ENCODE results near the gene GADD45A.

GADD45A gene

GRCh38 chr1:67666636-67667035 is 18.4 kb upstream of the GADD45A start:
- Histone ChIP-seq H3K4me1 (ENCODE audit: control insufficient read depth, insufficient read depth, low read length) (no peaks in the 10 kb centered on the region), H3K27me3 (ENCODE audit: control insufficient read depth, insufficient read depth, low read length, poor library complexity, severe bottlenecking) (no peaks in the 10 kb centered on the region), H3K27ac (ENCODE audit: insufficient read depth, low read depth, low read length, poor library complexity, severe bottlenecking) (no peak overlapping the region), H3K9me3 (ENCODE audit: control insufficient read depth, low read length) (no peaks in the 10 kb centered on the region), H3K4me3 (ENCODE audit: insufficient read depth, low read depth, low read length) (no peak overlapping the region), H3K36me3 (ENCODE audit: control insufficient read depth, insufficient read depth, low read length) (no peaks in the 10 kb centered on the region)
- WGBS, 2 experiments: 91 to 94% methylated on average over 4 to 5 of the region's 5 CpGs

GRCh38 chr1:67668660-67669059 is 16.3 kb upstream of the GADD45A start:
- Histone ChIP-seq H3K9me3 (ENCODE audit: control insufficient read depth, low read length) (no peaks in the 10 kb centered on the region), H3K4me3 (ENCODE audit: insufficient read depth, low read depth, low read length) (no peak overlapping the region)

GRCh38 chr1:67672260-67672803 is 12.7 kb upstream of the GADD45A start:
- H3K27me3 ChIP-seq (ENCODE audit: control insufficient read depth, insufficient read depth, low read length, poor library complexity, severe bottlenecking): no peaks in the 10 kb centered on the region
- H3K4me3 ChIP-seq (ENCODE audit: insufficient read depth, low read depth, low read length): no peak overlapping the region
- no peaks in the 10 kb centered on the region for H3K4me1 ChIP-seq (ENCODE audit: control insufficient read depth, insufficient read depth, low read length)
- 91 to 100% methylated on average over 1 of the region's 1 CpG for WGBS, 2 experiments
- no peaks in the 10 kb centered on the region for H3K9me3 ChIP-seq (ENCODE audit: control insufficient read depth, low read length)
- no peak overlapping the region for H3K27ac ChIP-seq (ENCODE audit: insufficient read depth, low read depth, low read length, poor library complexity, severe bottlenecking)
- H3K36me3 ChIP-seq (ENCODE audit: control insufficient read depth, insufficient read depth, low read length): no peaks in the 10 kb centered on the region

More at GRCh38 chr1:67668660-67669059, 16.3 kb upstream of the GADD45A start:
- 90 to 92% methylated on average over 1 of the region's 1 CpG for WGBS, 2 experiments
- Histone ChIP-seq H3K27me3 (ENCODE audit: control insufficient read depth, insufficient read depth, low read length, poor library complexity, severe bottlenecking) (no peaks in the 10 kb centered on the region), H3K36me3 (ENCODE audit: control insufficient read depth, insufficient read depth, low read length) (no peaks in the 10 kb centered on the region), H3K4me1 (ENCODE audit: control insufficient read depth, insufficient read depth, low read length) (no peaks in the 10 kb centered on the region), H3K27ac (ENCODE audit: insufficient read depth, low read depth, low read length, poor library complexity, severe bottlenecking) (no peak overlapping the region)

GRCh38 chr1:67673468-67674201 is 11.4 kb upstream of the GADD45A start:
- no peak overlapping the region for H3K4me3 ChIP-seq (ENCODE audit: insufficient read depth, low read depth, low read length)
- H3K9me3 ChIP-seq (ENCODE audit: control insufficient read depth, low read length): no peaks in the 10 kb centered on the region
- no peak overlapping the region for H3K27ac ChIP-seq (ENCODE audit: insufficient read depth, low read depth, low read length, poor library complexity, severe bottlenecking)
- WGBS, 2 experiments: 100% methylated on average over 1 of the region's 1 CpG
- no peaks in the 10 kb centered on the region for H3K36me3 ChIP-seq (ENCODE audit: control insufficient read depth, insufficient read depth, low read length)
- no peaks in the 10 kb centered on the region for H3K4me1 ChIP-seq (ENCODE audit: control insufficient read depth, insufficient read depth, low read length)
- H3K27me3 ChIP-seq (ENCODE audit: control insufficient read depth, insufficient read depth, low read length, poor library complexity, severe bottlenecking): no peaks in the 10 kb centered on the region

- Histone ChIP-seq H3K9me3 (ENCODE audit: control insufficient read depth, low read length) (no peaks in the 10 kb centered on the region), H3K36me3 (ENCODE audit: control insufficient read depth, insufficient read depth, low read length) (no peaks in the 10 kb centered on the region), H3K27ac (ENCODE audit: insufficient read depth, low read depth, low read length, poor library complexity, severe bottlenecking) (no peak overlapping the region), H3K4me3 (ENCODE audit: insufficient read depth, low read depth, low read length) (no peak overlapping the region), H3K27me3 (ENCODE audit: control insufficient read depth, insufficient read depth, low read length, poor library complexity, severe bottlenecking) (no peaks in the 10 kb centered on the region), H3K4me1 (ENCODE audit: control insufficient read depth, insufficient read depth, low read length) (no peaks in the 10 kb centered on the region)
- WGBS, 2 experiments: 62 to 70% methylated on average over 4 of the region's 4 CpGs
These were observed 10.6 kb upstream of the GADD45A start for GRCh38 chr1:67674260-67675011.

GRCh38 chr1:67675800-67676199 is 9.2 kb upstream of the GADD45A start:
- Histone ChIP-seq H3K9me3 (ENCODE audit: control insufficient read depth, low read length) (no peaks in the 10 kb centered on the region), H3K27ac (ENCODE audit: insufficient read depth, low read depth, low read length, poor library complexity, severe bottlenecking) (no peak overlapping the region), H3K4me3 (ENCODE audit: insufficient read depth, low read depth, low read length) (no peak overlapping the region), H3K36me3 (ENCODE audit: control insufficient read depth, insufficient read depth, low read length) (no peaks in the 10 kb centered on the region), H3K4me1 (ENCODE audit: control insufficient read depth, insufficient read depth, low read length) (no peaks in the 10 kb centered on the region), H3K27me3 (ENCODE audit: control insufficient read depth, insufficient read depth, low read length, poor library complexity, severe bottlenecking) (no peaks in the 10 kb centered on the region)
- WGBS, 2 experiments: 93 to 95% methylated on average over 2 of the region's 2 CpGs

- Histone ChIP-seq H3K36me3 (ENCODE audit: control insufficient read depth, insufficient read depth, low read length) (no peaks in the 10 kb centered on the region), H3K27me3 (ENCODE audit: control insufficient read depth, insufficient read depth, low read length, poor library complexity, severe bottlenecking) (no peaks in the 10 kb centered on the region), H3K9me3 (ENCODE audit: control insufficient read depth, low read length) (no peaks in the 10 kb centered on the region), H3K4me1 (ENCODE audit: control insufficient read depth, insufficient read depth, low read length) (no peaks in the 10 kb centered on the region), H3K27ac (ENCODE audit: insufficient read depth, low read depth, low read length, poor library complexity, severe bottlenecking) (no peak overlapping the region), H3K4me3 (ENCODE audit: insufficient read depth, low read depth, low read length) (no peak overlapping the region)
- 100% methylated on average over 1 of the region's 2 CpGs; no CpG with 5 or more reads in 1 of the 2 experiments for WGBS, 2 experiments
These were observed 8.7 kb upstream of the GADD45A start for GRCh38 chr1:67676287-67676686.

- Histone ChIP-seq H3K9me3 (ENCODE audit: control insufficient read depth, low read length) (no peaks in the 10 kb centered on the region), H3K36me3 (ENCODE audit: control insufficient read depth, insufficient read depth, low read length) (no peaks in the 10 kb centered on the region), H3K4me3 (ENCODE audit: insufficient read depth, low read depth, low read length) (no peak overlapping the region), H3K4me1 (ENCODE audit: control insufficient read depth, insufficient read depth, low read length) (no peaks in the 10 kb centered on the region), H3K27ac (ENCODE audit: insufficient read depth, low read depth, low read length, poor library complexity, severe bottlenecking) (no peak overlapping the region), H3K27me3 (ENCODE audit: control insufficient read depth, insufficient read depth, low read length, poor library complexity, severe bottlenecking) (no peaks in the 10 kb centered on the region)
- WGBS, 2 experiments: 52 to 65% methylated on average over 2 of the region's 2 CpGs
These were observed 8.1 kb upstream of the GADD45A start for GRCh38 chr1:67676946-67677345.

GRCh38 chr1:67677408-67677807 is 7.6 kb upstream of the GADD45A start:
- Histone ChIP-seq H3K9me3 (ENCODE audit: control insufficient read depth, low read length) (no peaks in the 10 kb centered on the region), H3K27ac (ENCODE audit: insufficient read depth, low read depth, low read length, poor library complexity, severe bottlenecking) (no peak overlapping the region), H3K4me3 (ENCODE audit: insufficient read depth, low read depth, low read length) (no peak overlapping the region), H3K4me1 (ENCODE audit: control insufficient read depth, insufficient read depth, low read length) (no peaks in the 10 kb centered on the region), H3K27me3 (ENCODE audit: control insufficient read depth, insufficient read depth, low read length, poor library complexity, severe bottlenecking) (no peaks in the 10 kb centered on the region), H3K36me3 (ENCODE audit: control insufficient read depth, insufficient read depth, low read length) (no peaks in the 10 kb centered on the region)
- 100% methylated on average over 1 of the region's 2 CpGs for WGBS, 2 experiments

- no peaks in the 10 kb centered on the region for H3K27me3 ChIP-seq (ENCODE audit: control insufficient read depth, insufficient read depth, low read length, poor library complexity, severe bottlenecking)
- H3K4me3 ChIP-seq (ENCODE audit: insufficient read depth, low read depth, low read length): no peak overlapping the region
- no peaks in the 10 kb centered on the region for H3K36me3 ChIP-seq (ENCODE audit: control insufficient read depth, insufficient read depth, low read length)
- 95 to 97% methylated on average over 2 of the region's 2 CpGs for WGBS, 2 experiments
- H3K4me1 ChIP-seq (ENCODE audit: control insufficient read depth, insufficient read depth, low read length): no peaks in the 10 kb centered on the region
- no peaks in the 10 kb centered on the region for H3K9me3 ChIP-seq (ENCODE audit: control insufficient read depth, low read length)
- no peak overlapping the region for H3K27ac ChIP-seq (ENCODE audit: insufficient read depth, low read depth, low read length, poor library complexity, severe bottlenecking)
These were observed 7.1 kb upstream of the GADD45A start for GRCh38 chr1:67677930-67678329.

Measured in ectodermal cell (in vitro differentiated cells).